DOHH2 (cell line): ENCODE data around the gene ZNF414.

Source experiments
- H3F3A ChIP-seq: fragments of 200-600 bp; sonication (generic), shearing (Covaris generic); 2 replicates; pipeline ENCODE4 v1.6.0; 2016; ENCODE audit warnings: antibody characterized with exemption, mild to moderate bottlenecking; ENCODE audit not compliant: control insufficient read depth, insufficient read depth
- H3K27ac ChIP-seq: fragments of 200-600 bp; sonication (generic); 2 replicates; pipeline ENCODE4 v1.5.1; 2014; ENCODE audit warnings: low read depth, mild to moderate bottlenecking, low read length, moderate library complexity
- H3K27me3 ChIP-seq: fragments of 200-600 bp; sonication (generic); 2 replicates; pipeline ENCODE4 v1.6.1; 2014; ENCODE audit warnings: mild to moderate bottlenecking, low read length, mixed read lengths; ENCODE audit not compliant: control insufficient read depth
- H3K36me3 ChIP-seq: fragments of 200-600 bp; sonication (generic); 2 replicates; pipeline ENCODE4 v1.6.1; 2014; ENCODE audit warnings: mild to moderate bottlenecking, low read length, moderate library complexity, mixed read lengths; ENCODE audit not compliant: control insufficient read depth
- H3K4me1 ChIP-seq: fragments of 200-600 bp; sonication (generic); 2 replicates; pipeline ENCODE4 v1.6.1; 2014; ENCODE audit warnings: mild to moderate bottlenecking, low read length, mixed read lengths; ENCODE audit not compliant: control insufficient read depth
- H3K4me2 ChIP-seq: fragments of 200-600 bp; sonication (generic); 2 replicates; pipeline ENCODE4 v1.6.0; 2014; ENCODE audit warnings: mild to moderate bottlenecking, low read length, moderate library complexity
- H3K4me3 ChIP-seq: fragments of 200-600 bp; sonication (generic); 2 replicates; pipeline ENCODE4 v1.5.1; 2014; ENCODE audit warnings: mild to moderate bottlenecking, low read length, mixed read lengths
- H3K79me2 ChIP-seq: fragments of 200-600 bp; sonication (generic); 2 replicates; pipeline ENCODE4 v1.6.1; 2014; ENCODE audit warnings: mild to moderate bottlenecking, low read length, mixed read lengths; ENCODE audit not compliant: control insufficient read depth
- H3K9me2 ChIP-seq: fragments of 200-600 bp; sonication (generic); replicated peaks from 2 replicates; pipeline ENCODE4 v1.6.1; 2014; ENCODE audit warnings: mild to moderate bottlenecking, low read length, mixed read lengths; ENCODE audit not compliant: control insufficient read depth
- H3K9me3 ChIP-seq: fragments of 200-600 bp; sonication (generic); 2 replicates; pipeline ENCODE4 v1.6.1; 2014; ENCODE audit warnings: antibody characterized with exemption, low read length, mixed read lengths; ENCODE audit not compliant: control insufficient read depth, insufficient read depth
- H4K20me1 ChIP-seq: fragments of 200-600 bp; sonication (generic); 2 replicates; pipeline ENCODE4 v1.6.0; 2014; ENCODE audit warnings: low read depth, mild to moderate bottlenecking, antibody characterized with exemption, low read length, moderate library complexity; ENCODE audit not compliant: control insufficient read depth, insufficient read depth
- CTCF ChIP-seq: fragments of 200-600 bp; sonication (generic); IDR thresholded peaks from one replicate; pipeline ENCODE4 v1.5.1; 2014; ENCODE audit warnings: antibody characterized with exemption, mild to moderate bottlenecking, low read depth, low read length; ENCODE audit not compliant: poor library complexity, severe bottlenecking
- EZH2phosphoT487 ChIP-seq: fragments of 200-600 bp; sonication (generic); IDR thresholded peaks from 2 replicates; pipeline ENCODE4 v1.6.1; 2017; ENCODE audit warnings: borderline replicate concordance, mild to moderate bottlenecking, antibody characterized with exemption, low read length, moderate library complexity, mixed read lengths

Gene ZNF414

GRCh38 chr19:8482696-8483095 is 31.3 kb downstream of the ZNF414 start:
- peaks cover 58% of the 10 kb centered on the region for H3K79me2 ChIP-seq

GRCh38 chr19:8481616-8482015 is 32.4 kb downstream of the ZNF414 start:
- Histone ChIP-seq H3K4me1 (no peaks in the 10 kb centered on the region), H3K9me3 (no peaks in the 10 kb centered on the region), H3K9me2 (no peaks in the 10 kb centered on the region), H3K4me3 (no peak overlapping the region), H3K27ac (no peak overlapping the region), H3F3A (no peaks in the 10 kb centered on the region), H3K27me3 (no peaks in the 10 kb centered on the region), H3K4me2 (no peak overlapping the region), H4K20me1 (peaks cover 20% of the 10 kb centered on the region; the same call in 1 of the 2 replicates), H3K79me2 (peaks cover 69% of the 10 kb centered on the region), H3K36me3 (peaks cover 90% of the 10 kb centered on the region)
- TF ChIP-seq CTCF (no peak), EZH2phosphoT487 (no peak)

More at GRCh38 chr19:8482696-8483095, 31.3 kb downstream of the ZNF414 start:
- TF ChIP-seq CTCF (no peak), EZH2phosphoT487 (no peak)
- H3K27me3 ChIP-seq, result no peaks in the 10 kb centered on the region
- H4K20me1 ChIP-seq, result peaks cover 19% of the 10 kb centered on the region; the same call in 1 of the 2 replicates
- no peaks in the 10 kb centered on the region for H3F3A ChIP-seq
- H3K36me3 ChIP-seq, result peaks cover 90% of the 10 kb centered on the region
- H3K4me1 ChIP-seq, result no peaks in the 10 kb centered on the region
- H3K4me3 ChIP-seq, result no peak overlapping the region
- H3K4me2 ChIP-seq, result no peak overlapping the region
- H3K9me3 ChIP-seq, result no peaks in the 10 kb centered on the region
- H3K27ac ChIP-seq, result no peak overlapping the region
- no peaks in the 10 kb centered on the region for H3K9me2 ChIP-seq

- no peaks in the 10 kb centered on the region for H3K9me3 ChIP-seq
- H3K4me1 ChIP-seq, result no peaks in the 10 kb centered on the region
- H3K27me3 ChIP-seq, result no peaks in the 10 kb centered on the region
- TF ChIP-seq CTCF, result no peak
- no peak for TF ChIP-seq EZH2phosphoT487
- H3F3A ChIP-seq, result no peaks in the 10 kb centered on the region
- peaks cover 73% of the 10 kb centered on the region for H3K79me2 ChIP-seq
- H3K9me2 ChIP-seq, result no peaks in the 10 kb centered on the region
- no peak overlapping the region for H3K4me2 ChIP-seq
- H3K27ac ChIP-seq, result no peak overlapping the region
- H3K4me3 ChIP-seq, result no peak overlapping the region
- H3K36me3 ChIP-seq, result peaks cover 90% of the 10 kb centered on the region
- H4K20me1 ChIP-seq, result peaks cover 23% of the 10 kb centered on the region; the same call in 1 of the 2 replicates
Measured at GRCh38 chr19:8481201-8481600, 32.8 kb downstream of the ZNF414 start.
